K562 (cell line): ENCODE data around the gene RAE1.

Source experiments
- ARNT ChIP-seq, 2 experiments: fragments of 450-650 bp; IDR thresholded peaks; 2 replicates each; pipeline ENCODE4 v1.6.1; 2016; ENCODE audit warnings: mild to moderate bottlenecking in 1 of 2
- BRF2 ChIP-seq: IDR thresholded peaks from 3 replicates; pipeline ENCODE4 v1.6.1; 2011; ENCODE audit warnings: borderline replicate concordance, mild to moderate bottlenecking; ENCODE audit not compliant: insufficient read length, insufficient read depth
- GABPA ChIP-seq: fragments of 200-800 bp; sonication (Bioruptor generic); conservative IDR thresholded peaks from 2 replicates; pipeline ENCODE4 v1.6.1; 2016; ENCODE audit warnings: low read depth, missing genetic modification characterization, missing compliant biosample characterization
- ZNF165 ChIP-seq: fragments of 250-450 bp; sonication (Bioruptor Pico); IDR thresholded peaks from 2 replicates; pipeline ENCODE4 v1.4.0; 2020; ENCODE audit warnings: borderline replicate concordance
- ZNF282 ChIP-seq: sonication (generic); formaldehyde crosslinking; IDR thresholded peaks from 2 replicates; pipeline ENCODE4 v1.8.1; 2023; ENCODE audit warnings: missing genetic modification reagents

- TF ChIP-seq ZNF165 (CRISPR knock-in tag) (no peak), BRF2 (no peak), ARNT (IDR thresholded peaks at IDR 0.05) (no peak), ZNF282 (CRISPR knock-in tag) (no peak), GABPA (tag) (no peak)
Observed at GRCh38 chr20:57323034-57323433, 28.0 kb upstream of the RAE1 start.
